Pons (tissue), 1 donor: ENCODE data around the gene GZF1.

Experiments used
- DNase-seq: peaks from one replicate; pipeline ENCODE4 v3.0.0-alpha.2; 2016; ENCODE audit warnings: low spot score

GZF1 gene

GRCh38 chr20:23361476-23362391 lies at the start of gene GZF1:
TSS of gene GZF1 (plus strand) at chr20:23362182. CDS start at chr20:23364384, 2,202 bp downstream.
- peak; percentile 98 for DNase-seq

- no peak for DNase-seq
Observed at GRCh38 chr20:23313271-23313670, 48.7 kb upstream of the GZF1 start.

GRCh38 chr20:23314699-23315098 lies 47.3 kb upstream of the GZF1 start:
- no peak for DNase-seq

GRCh38 chr20:23315099-23315498 lies 46.9 kb upstream of the GZF1 start:
- DNase-seq: no peak

- no peak for DNase-seq
Observed at GRCh38 chr20:23316626-23317025, 45.4 kb upstream of the GZF1 start.

GRCh38 chr20:23317081-23317480 lies 44.9 kb upstream of the GZF1 start:
- DNase-seq: no peak

GRCh38 chr20:23318347-23318746 lies 43.6 kb upstream of the GZF1 start:
- no peak for DNase-seq

- no peak for DNase-seq
Observed at GRCh38 chr20:23320317-23320716, 41.7 kb upstream of the GZF1 start.

GRCh38 chr20:23325107-23325506 lies 36.9 kb upstream of the GZF1 start:
- no peak for DNase-seq

- no peak for DNase-seq
Observed at GRCh38 chr20:23326774-23327173, 35.2 kb upstream of the GZF1 start.

GRCh38 chr20:23327617-23328333 lies 34.2 kb upstream of the GZF1 start:
- DNase-seq: no peak

- DNase-seq: no peak
Observed at GRCh38 chr20:23331450-23332350, 30.3 kb upstream of the GZF1 start.

- no peak for DNase-seq
Observed at GRCh38 chr20:23332467-23332866, 29.5 kb upstream of the GZF1 start.

- no peak for DNase-seq
Observed at GRCh38 chr20:23334111-23334510, 27.9 kb upstream of the GZF1 start.

- DNase-seq: no peak
Observed at GRCh38 chr20:23335521-23335920, 26.5 kb upstream of the GZF1 start.

- DNase-seq: no peak
Observed at GRCh38 chr20:23336476-23336875, 25.5 kb upstream of the GZF1 start.

- no peak for DNase-seq
Observed at GRCh38 chr20:23337312-23337711, 24.7 kb upstream of the GZF1 start.

- no peak for DNase-seq
Observed at GRCh38 chr20:23339986-23340385, 22.0 kb upstream of the GZF1 start.

GRCh38 chr20:23340524-23340923 lies 21.5 kb upstream of the GZF1 start:
- DNase-seq: peak; percentile 77

GRCh38 chr20:23341073-23341472 lies 20.9 kb upstream of the GZF1 start:
- DNase-seq: no peak

GRCh38 chr20:23343590-23343989 lies 18.4 kb upstream of the GZF1 start:
- no peak for DNase-seq

- DNase-seq: no peak
Observed at GRCh38 chr20:23344336-23344735, 17.6 kb upstream of the GZF1 start.
